DOHH2 (cell line): Measurements from ENCODE around the gene DHRS1.

Experiments used
- H3F3A ChIP-seq: fragments of 200-600 bp; sonication (generic), shearing (Covaris generic); 2 replicates; pipeline ENCODE4 v1.6.0; 2016; ENCODE audit warnings: antibody characterized with exemption, mild to moderate bottlenecking; ENCODE audit not compliant: control insufficient read depth, insufficient read depth
- H3K27ac ChIP-seq: fragments of 200-600 bp; sonication (generic); 2 replicates; pipeline ENCODE4 v1.5.1; 2014; ENCODE audit warnings: low read depth, mild to moderate bottlenecking, low read length, moderate library complexity
- H3K27me3 ChIP-seq: fragments of 200-600 bp; sonication (generic); 2 replicates; pipeline ENCODE4 v1.6.1; 2014; ENCODE audit warnings: mild to moderate bottlenecking, low read length, mixed read lengths; ENCODE audit not compliant: control insufficient read depth
- H3K36me3 ChIP-seq: fragments of 200-600 bp; sonication (generic); 2 replicates; pipeline ENCODE4 v1.6.1; 2014; ENCODE audit warnings: mild to moderate bottlenecking, low read length, moderate library complexity, mixed read lengths; ENCODE audit not compliant: control insufficient read depth
- H3K4me1 ChIP-seq: fragments of 200-600 bp; sonication (generic); 2 replicates; pipeline ENCODE4 v1.6.1; 2014; ENCODE audit warnings: mild to moderate bottlenecking, low read length, mixed read lengths; ENCODE audit not compliant: control insufficient read depth
- H3K4me2 ChIP-seq: fragments of 200-600 bp; sonication (generic); 2 replicates; pipeline ENCODE4 v1.6.0; 2014; ENCODE audit warnings: mild to moderate bottlenecking, low read length, moderate library complexity
- H3K4me3 ChIP-seq: fragments of 200-600 bp; sonication (generic); 2 replicates; pipeline ENCODE4 v1.5.1; 2014; ENCODE audit warnings: mild to moderate bottlenecking, low read length, mixed read lengths
- H3K79me2 ChIP-seq: fragments of 200-600 bp; sonication (generic); 2 replicates; pipeline ENCODE4 v1.6.1; 2014; ENCODE audit warnings: mild to moderate bottlenecking, low read length, mixed read lengths; ENCODE audit not compliant: control insufficient read depth
- H3K9me2 ChIP-seq: fragments of 200-600 bp; sonication (generic); replicated peaks from 2 replicates; pipeline ENCODE4 v1.6.1; 2014; ENCODE audit warnings: mild to moderate bottlenecking, low read length, mixed read lengths; ENCODE audit not compliant: control insufficient read depth
- H3K9me3 ChIP-seq: fragments of 200-600 bp; sonication (generic); 2 replicates; pipeline ENCODE4 v1.6.1; 2014; ENCODE audit warnings: antibody characterized with exemption, low read length, mixed read lengths; ENCODE audit not compliant: control insufficient read depth, insufficient read depth
- H4K20me1 ChIP-seq: fragments of 200-600 bp; sonication (generic); 2 replicates; pipeline ENCODE4 v1.6.0; 2014; ENCODE audit warnings: low read depth, mild to moderate bottlenecking, antibody characterized with exemption, low read length, moderate library complexity; ENCODE audit not compliant: control insufficient read depth, insufficient read depth
- CTCF ChIP-seq: fragments of 200-600 bp; sonication (generic); IDR thresholded peaks from one replicate; pipeline ENCODE4 v1.5.1; 2014; ENCODE audit warnings: antibody characterized with exemption, mild to moderate bottlenecking, low read depth, low read length; ENCODE audit not compliant: poor library complexity, severe bottlenecking
- EZH2phosphoT487 ChIP-seq: fragments of 200-600 bp; sonication (generic); IDR thresholded peaks from 2 replicates; pipeline ENCODE4 v1.6.1; 2017; ENCODE audit warnings: borderline replicate concordance, mild to moderate bottlenecking, antibody characterized with exemption, low read length, moderate library complexity, mixed read lengths

DHRS1 gene

GRCh38 chr14:24323341-24323740 lies 23.8 kb upstream of the DHRS1 start:
- H3K4me2 ChIP-seq = no peak overlapping the region
- no peak overlapping the region for H3K4me3 ChIP-seq
- no peaks in the 10 kb centered on the region for H3K9me2 ChIP-seq
- no peak overlapping the region for H3K27ac ChIP-seq
- H3K27me3 ChIP-seq = peaks cover 15% of the 10 kb centered on the region
- TF ChIP-seq EZH2phosphoT487 (no peak), CTCF (no peak)
- no peaks in the 10 kb centered on the region for H4K20me1 ChIP-seq
- no peaks in the 10 kb centered on the region for H3F3A ChIP-seq
- H3K9me3 ChIP-seq = no peaks in the 10 kb centered on the region
- no peaks in the 10 kb centered on the region for H3K36me3 ChIP-seq
- peaks cover 6% of the 10 kb centered on the region for H3K4me1 ChIP-seq
- no peaks in the 10 kb centered on the region for H3K79me2 ChIP-seq

GRCh38 chr14:24322672-24323071 lies 23.1 kb upstream of the DHRS1 start:
- H3K27ac ChIP-seq = no peak overlapping the region
- no peaks in the 10 kb centered on the region for H4K20me1 ChIP-seq

GRCh38 chr14:24321212-24321975 lies 21.8 kb upstream of the DHRS1 start:
- Histone ChIP-seq H3K27ac (no peak overlapping the region), H3K9me2 (no peaks in the 10 kb centered on the region), H3K36me3 (no peaks in the 10 kb centered on the region), H3K9me3 (no peaks in the 10 kb centered on the region), H3K79me2 (no peaks in the 10 kb centered on the region), H3K27me3 (peaks cover 15% of the 10 kb centered on the region), H3K4me1 (no peaks in the 10 kb centered on the region), H3K4me3 (no peak overlapping the region), H3K4me2 (no peak overlapping the region), H4K20me1 (no peaks in the 10 kb centered on the region), H3F3A (0 out of 2 replicates have a peak, but pooled peaks cover 5% of the 10 kb centered on the region)
- TF ChIP-seq EZH2phosphoT487 = no peak
- no peak for TF ChIP-seq CTCF

More at GRCh38 chr14:24322672-24323071, 23.1 kb upstream of the DHRS1 start:
- H3K4me3 ChIP-seq = no peak overlapping the region
- H3K36me3 ChIP-seq = no peaks in the 10 kb centered on the region
- no peak for TF ChIP-seq CTCF
- no peak for TF ChIP-seq EZH2phosphoT487
- 0 out of 2 replicates have a peak, but pooled peaks cover 3% of the 10 kb centered on the region for H3F3A ChIP-seq
- peaks cover 6% of the 10 kb centered on the region for H3K4me1 ChIP-seq
- no peaks in the 10 kb centered on the region for H3K79me2 ChIP-seq
- no peak overlapping the region for H3K4me2 ChIP-seq
- no peaks in the 10 kb centered on the region for H3K9me3 ChIP-seq
- peaks cover 15% of the 10 kb centered on the region for H3K27me3 ChIP-seq
- no peaks in the 10 kb centered on the region for H3K9me2 ChIP-seq
